ENCODE data around the gene PDE1A. TPM values are rescaled to one million over a fixed set of nuclear protein-coding genes. Genes with fewer than 3 reads are reported as not detected.

The PDE1A gene
- total and polyA plus RNA-seq, 7 donors, result 0.92 to 4.2 (median 1.8) TPM

- no peak overlapping the region for H3K27ac ChIP-seq
- intact Hi-C loops (cut with DNase I), result no loop called here
- WGBS, 3 donors, result 38 to 59% (median 42%) methylated on average over 4 of the region's 4 CpGs
Observed at GRCh38 chr2:182366628-182367027, 60.2 kb downstream of the PDE1A start.

GRCh38 chr2:182365855-182366254, 61.0 kb downstream of the PDE1A start:
- no peak for ATAC-seq
- WGBS, 3 donors, result 61 to 66% (median 62%) methylated on average over 3 of the region's 3 CpGs
- no peak for DNase-seq
- no peaks in the 10 kb centered on the region for H3K4me1 ChIP-seq
- no peak overlapping the region for H3K27ac ChIP-seq
- no peaks in the 10 kb centered on the region for H3K9me3 ChIP-seq
- no peak overlapping the region for H3K4me3 ChIP-seq
- H3K27me3 ChIP-seq (ENCODE audit: insufficient read depth in 3 of 3, low read length in 2 of 3), result no peaks in the 10 kb centered on the region
- intact Hi-C loops (cut with DNase I), result no loop called here
- TF ChIP-seq CTCF (IDR thresholded peaks at IDR 0.05), result no peak
- H3K36me3 ChIP-seq (ENCODE audit: insufficient read depth in 1 of 2, low read depth in 1 of 2), result no peaks in the 10 kb centered on the region

More at GRCh38 chr2:182366628-182367027, 60.2 kb downstream of the PDE1A start:
- no peaks in the 10 kb centered on the region for H3K27me3 ChIP-seq (ENCODE audit: insufficient read depth in 3 of 3, low read length in 2 of 3)
- H3K4me3 ChIP-seq, result no peak overlapping the region
- peak; percentile 23 to 39 for DNase-seq
- no peaks in the 10 kb centered on the region for H3K4me1 ChIP-seq
- no peaks in the 10 kb centered on the region for H3K36me3 ChIP-seq (ENCODE audit: insufficient read depth in 1 of 2, low read depth in 1 of 2)
- no peaks in the 10 kb centered on the region for H3K9me3 ChIP-seq
- peak in 3 of 4 donors; percentile 51 to 72 (median 52) for ATAC-seq
- no peak for TF ChIP-seq CTCF (IDR thresholded peaks at IDR 0.05)

- Histone ChIP-seq H3K27ac (no peak overlapping the region), H3K36me3 (ENCODE audit: insufficient read depth in 1 of 2, low read depth in 1 of 2) (no peaks in the 10 kb centered on the region), H3K4me3 (no peak overlapping the region), H3K27me3 (ENCODE audit: insufficient read depth in 3 of 3, low read length in 2 of 3) (no peaks in the 10 kb centered on the region), H3K4me1 (no peaks in the 10 kb centered on the region), H3K9me3 (no peaks in the 10 kb centered on the region)
- DNase-seq, result no peak
- WGBS, 3 donors, result 83 to 90% (median 87%) methylated on average over 1 of the region's 1 CpG
- intact Hi-C loops (cut with DNase I), result no loop called here
- no peak for ATAC-seq
- no peak for TF ChIP-seq CTCF (IDR thresholded peaks at IDR 0.05)
Observed at GRCh38 chr2:182361477-182361876, 65.4 kb downstream of the PDE1A start.

GRCh38 chr2:182360663-182361260, 66.1 kb downstream of the PDE1A start:
- DNase-seq (no peak), ATAC-seq (no peak)
- Histone ChIP-seq H3K27ac (no peak overlapping the region), H3K36me3 (ENCODE audit: insufficient read depth in 1 of 2, low read depth in 1 of 2) (no peaks in the 10 kb centered on the region), H3K4me3 (no peak overlapping the region), H3K9me3 (no peaks in the 10 kb centered on the region), H3K27me3 (ENCODE audit: insufficient read depth in 3 of 3, low read length in 2 of 3) (no peaks in the 10 kb centered on the region), H3K4me1 (no peaks in the 10 kb centered on the region)
- intact Hi-C loops (cut with DNase I), result no loop called here
- TF ChIP-seq CTCF (IDR thresholded peaks at IDR 0.05), result no peak
- WGBS, 3 donors, result 63 to 82% (median 69%) methylated on average over 2 of the region's 2 CpGs
